Kidney capillary endothelial cell (primary cell): Measurements from ENCODE around the gene MSANTD7.
"Not testable (repeated sequence)": the region's sequence is repeated elsewhere in the genome, so short reads cannot be mapped to it uniquely, and the experiment has no call there.

Source experiments
- DNase-seq: peaks from one replicate; pipeline ENCODE4 v3.0.0-alpha.2; 2018; ENCODE audit warnings: low spot score

The MSANTD7 gene

GRCh38 chr10:14837757-14838581, at the start of gene MSANTD7, which contains the start of the genes CDNF and HSPA14:
MSANTD7 (plus strand) TSS chr10:14838306; CDS start chr10:14842285, 3,979 bp downstream.
CDNF (minus strand) TSS chr10:14838037; CDS start chr10:14837946, 91 bp downstream.
HSPA14 (plus strand) TSS chr10:14838306; CDS start chr10:14838403, 97 bp downstream.
- peak; percentile 98 for DNase-seq

GRCh38 chr10:14798636-14799035, 39.5 kb upstream of the MSANTD7 start:
- DNase-seq, result peak; percentile 86

GRCh38 chr10:14800397-14800796, 37.7 kb upstream of the MSANTD7 start:
- DNase-seq, result no peak

- DNase-seq, result no peak
Measured at GRCh38 chr10:14801723-14802122, 36.4 kb upstream of the MSANTD7 start.

- no peak for DNase-seq
Measured at GRCh38 chr10:14803827-14804226, 34.3 kb upstream of the MSANTD7 start.

GRCh38 chr10:14806318-14806717, 31.8 kb upstream of the MSANTD7 start:
- DNase-seq, result no peak

GRCh38 chr10:14810969-14811953, 26.8 kb upstream of the MSANTD7 start:
- no peak for DNase-seq

- DNase-seq, result no peak
Measured at GRCh38 chr10:14812271-14812670, 25.8 kb upstream of the MSANTD7 start.

GRCh38 chr10:14815681-14816080, 22.4 kb upstream of the MSANTD7 start:
- DNase-seq, result no peak

GRCh38 chr10:14816717-14817116, 21.4 kb upstream of the MSANTD7 start:
- DNase-seq, result not testable (repeated sequence)

- DNase-seq, result peak; percentile 62
Measured at GRCh38 chr10:14820010-14820774, 17.9 kb upstream of the MSANTD7 start.

GRCh38 chr10:14820775-14821154, 17.3 kb upstream of the MSANTD7 start:
- no peak for DNase-seq

- no peak for DNase-seq
Measured at GRCh38 chr10:14821635-14822375, 16.3 kb upstream of the MSANTD7 start.

- peak; percentile 67 for DNase-seq
Measured at GRCh38 chr10:14822879-14823755, 15.0 kb upstream of the MSANTD7 start.

GRCh38 chr10:14823966-14824365, 14.1 kb upstream of the MSANTD7 start:
- no peak for DNase-seq

GRCh38 chr10:14826076-14826829, 11.9 kb upstream of the MSANTD7 start:
- no peak for DNase-seq

GRCh38 chr10:14833106-14833505, 5.0 kb upstream of the MSANTD7 start:
- no peak for DNase-seq

- DNase-seq, result no peak
Measured at GRCh38 chr10:14836208-14836607, 1.9 kb upstream of the MSANTD7 start.
